ENCODE data around the gene NFKBIA.
"Not testable (repeated sequence)": the region's sequence is repeated elsewhere in the genome, so short reads cannot be mapped to it uniquely, and the experiment has no call there.

The NFKBIA gene

GRCh38 chr14:35404449-35405303, at the start of gene NFKBIA:
Gene NFKBIA (minus strand): TSS chr14:35404749. CDS start chr14:35404644, 105 bp downstream.
- DNase-seq: peak; percentile 77 to 90

DNA sequence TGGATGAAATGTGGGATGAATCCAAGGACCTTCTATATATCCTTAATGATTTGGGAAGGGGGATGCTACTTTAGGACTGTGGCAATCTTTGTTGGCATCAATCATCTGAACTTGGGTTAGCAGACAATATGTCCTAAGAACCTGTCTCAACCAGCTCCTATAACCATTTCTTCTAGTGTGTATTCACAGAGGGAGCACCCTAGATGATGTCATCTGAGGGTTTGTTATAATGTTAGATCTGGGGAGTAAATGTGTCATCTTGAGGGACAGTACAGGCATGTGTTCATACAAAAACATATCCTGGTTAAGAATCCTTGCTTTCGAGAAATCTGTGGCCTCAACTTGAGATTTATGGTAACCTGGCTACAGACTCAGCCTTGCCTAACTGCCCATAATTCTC, 41.9 kb upstream of the NFKBIA start:
- DNase-seq: no peak

DNA sequence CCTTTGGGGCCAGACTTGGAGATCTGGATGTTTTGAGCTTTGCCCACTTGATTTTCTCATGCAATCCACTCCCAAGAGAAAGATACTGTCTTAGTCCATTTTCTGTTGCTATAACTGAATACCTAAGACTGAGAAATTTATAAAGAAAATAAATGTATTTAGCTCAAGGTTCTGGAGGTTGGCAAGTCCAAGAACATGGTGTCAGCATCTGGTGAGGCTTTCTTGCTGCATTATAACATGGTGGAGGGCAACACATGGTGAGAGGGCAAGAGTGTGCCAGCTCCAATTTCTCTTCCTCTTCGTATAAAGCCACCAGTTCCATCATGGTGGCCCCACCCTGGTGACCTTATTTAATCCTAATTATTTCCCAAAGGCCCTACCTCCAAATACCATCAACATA, 39.6 kb upstream of the NFKBIA start:
- DNase-seq: no peak

DNA sequence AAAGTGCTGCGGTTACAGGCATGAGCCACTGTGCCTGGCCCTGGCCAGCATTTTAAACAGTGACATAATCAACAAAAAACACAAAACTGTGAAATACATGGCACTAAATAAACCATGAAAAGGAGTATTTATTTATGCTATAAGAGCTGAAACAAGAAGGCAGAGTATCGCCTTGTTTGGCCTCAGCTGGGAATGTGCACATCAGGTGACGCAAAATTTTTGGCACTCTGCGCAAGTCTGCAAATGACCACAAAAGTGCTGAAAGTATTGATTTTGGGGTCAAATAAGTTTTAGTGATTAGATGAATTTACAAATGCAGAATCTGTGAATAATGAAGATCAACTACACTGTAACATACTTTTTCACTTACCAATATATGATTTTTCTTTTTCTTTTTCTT, 36.6 kb upstream of the NFKBIA start:
- DNase-seq: no peak

DNA sequence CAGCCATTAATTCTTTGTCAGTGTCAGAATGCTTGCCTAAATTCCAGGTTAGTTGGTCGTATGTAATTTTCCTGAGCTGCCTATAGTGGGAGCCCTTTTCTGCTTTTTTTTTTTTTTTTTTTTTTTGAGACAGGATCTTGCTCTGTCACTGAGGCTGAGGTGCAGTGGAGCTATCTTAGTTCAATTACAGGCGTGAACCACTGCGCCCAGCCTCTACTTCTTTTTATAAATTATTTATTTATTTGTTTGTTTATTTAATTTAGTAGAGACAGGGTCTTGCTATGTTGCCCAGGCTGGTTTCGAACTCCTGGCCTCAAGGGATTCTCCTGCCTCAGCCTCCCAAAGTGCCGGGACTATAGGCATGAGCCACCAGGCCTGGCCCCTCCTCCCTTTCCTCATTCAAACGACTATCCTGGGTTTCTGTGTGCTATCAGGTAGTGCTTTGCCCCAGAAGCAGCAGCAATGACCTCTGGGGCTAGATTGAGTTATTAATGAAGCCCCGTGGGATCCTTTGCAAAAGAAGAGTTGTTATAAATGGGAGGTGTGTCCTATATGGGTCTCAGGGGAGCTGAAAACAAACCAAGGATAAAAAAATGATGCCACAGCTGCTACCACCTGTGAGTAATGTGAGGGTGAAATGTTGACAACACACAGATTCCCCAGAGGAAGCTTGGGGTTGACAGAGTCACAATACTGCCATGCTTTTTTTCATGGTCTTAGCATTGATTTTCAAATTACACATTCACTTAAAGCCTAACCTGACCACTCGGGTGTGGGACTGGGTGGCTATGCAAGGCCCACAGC, 34.6 kb upstream of the NFKBIA start:
- DNase-seq: peak in 1 of 2 experiments; percentile 9

GRCh38 chr14:35438492-35438891, 33.9 kb upstream of the NFKBIA start:
- not testable (repeated sequence) for DNase-seq

DNA sequence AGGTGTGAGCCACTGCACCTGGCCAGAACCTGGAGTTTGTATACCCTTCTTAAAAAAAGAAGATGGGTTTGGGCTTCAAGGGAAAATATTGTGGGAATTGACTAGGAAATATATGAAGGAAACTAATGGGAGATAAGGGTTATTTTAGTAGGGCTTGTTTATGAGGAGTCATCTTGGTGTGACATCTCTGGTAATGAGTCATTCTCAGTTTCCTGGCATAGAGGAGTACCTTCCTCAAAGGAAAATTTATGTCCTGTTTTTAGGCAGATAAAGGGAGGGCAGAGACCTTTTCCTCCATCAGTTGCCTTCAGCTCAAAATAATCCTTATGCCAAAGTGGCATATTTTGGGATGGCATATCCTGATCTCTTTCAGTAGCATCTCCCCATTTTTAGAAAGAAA, 30.6 kb upstream of the NFKBIA start:
- no peak for DNase-seq

GRCh38 chr14:35433826-35434225, 29.3 kb upstream of the NFKBIA start:
- no peak for DNase-seq

DNA sequence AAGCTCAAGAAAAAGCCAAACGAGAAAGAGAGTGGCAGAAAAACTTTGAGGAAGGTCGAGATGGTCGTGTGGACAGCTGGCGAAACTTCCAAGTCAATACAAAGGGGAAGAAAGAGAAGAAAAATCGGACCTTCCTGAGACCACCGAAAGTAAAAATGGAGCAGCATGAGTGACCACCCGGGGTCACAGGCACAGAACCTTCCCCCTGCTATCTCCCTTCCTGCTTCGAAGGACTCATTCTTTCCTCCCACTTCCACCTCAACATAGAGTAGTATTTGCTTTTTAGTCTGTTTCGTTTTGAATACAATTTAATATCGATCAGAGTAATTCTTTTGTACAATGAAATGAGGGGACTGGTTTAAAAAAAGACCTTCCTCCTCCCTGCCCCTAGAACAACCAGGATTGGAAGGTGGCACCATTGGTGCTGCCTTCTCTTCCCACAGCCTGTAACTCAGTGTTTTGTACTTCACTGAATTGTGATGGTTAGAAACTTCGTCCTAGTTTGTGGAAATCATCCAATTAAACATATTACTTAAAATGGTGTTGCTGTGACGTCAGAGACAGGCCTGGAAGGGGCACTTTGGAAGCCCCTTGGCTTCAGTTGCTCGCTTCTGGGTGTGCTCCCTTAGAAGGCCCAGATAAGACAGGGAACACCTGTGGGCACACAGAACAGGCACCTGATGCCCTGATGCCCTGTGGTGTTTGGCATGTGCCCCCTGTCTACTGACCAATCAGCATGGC, 26.1 kb upstream of the NFKBIA start:
- no peak for DNase-seq

DNA sequence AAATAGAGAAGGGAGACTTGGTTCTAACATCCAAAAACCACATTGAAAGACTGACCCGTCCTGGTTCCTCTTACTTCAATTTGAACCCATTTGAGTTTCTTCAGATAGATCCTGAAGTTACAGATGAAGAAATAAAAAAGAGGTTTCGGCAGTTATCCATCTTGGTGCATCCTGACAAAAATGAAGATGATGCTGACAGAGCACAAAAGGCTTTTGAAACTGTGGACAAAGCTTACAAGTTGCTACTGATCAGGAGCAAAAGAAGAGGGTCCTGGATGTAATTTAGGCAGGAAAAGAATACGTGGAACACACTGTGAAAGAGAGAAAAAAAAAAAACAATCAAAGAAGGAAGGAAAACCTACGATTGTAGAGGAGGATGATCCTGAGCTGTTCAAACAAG, 25.4 kb upstream of the NFKBIA start:
- DNase-seq: no peak

GRCh38 chr14:35425850-35426249, 21.3 kb upstream of the NFKBIA start:
- no peak for DNase-seq

GRCh38 chr14:35423621-35424020, 19.1 kb upstream of the NFKBIA start:
- DNase-seq: no peak

DNA sequence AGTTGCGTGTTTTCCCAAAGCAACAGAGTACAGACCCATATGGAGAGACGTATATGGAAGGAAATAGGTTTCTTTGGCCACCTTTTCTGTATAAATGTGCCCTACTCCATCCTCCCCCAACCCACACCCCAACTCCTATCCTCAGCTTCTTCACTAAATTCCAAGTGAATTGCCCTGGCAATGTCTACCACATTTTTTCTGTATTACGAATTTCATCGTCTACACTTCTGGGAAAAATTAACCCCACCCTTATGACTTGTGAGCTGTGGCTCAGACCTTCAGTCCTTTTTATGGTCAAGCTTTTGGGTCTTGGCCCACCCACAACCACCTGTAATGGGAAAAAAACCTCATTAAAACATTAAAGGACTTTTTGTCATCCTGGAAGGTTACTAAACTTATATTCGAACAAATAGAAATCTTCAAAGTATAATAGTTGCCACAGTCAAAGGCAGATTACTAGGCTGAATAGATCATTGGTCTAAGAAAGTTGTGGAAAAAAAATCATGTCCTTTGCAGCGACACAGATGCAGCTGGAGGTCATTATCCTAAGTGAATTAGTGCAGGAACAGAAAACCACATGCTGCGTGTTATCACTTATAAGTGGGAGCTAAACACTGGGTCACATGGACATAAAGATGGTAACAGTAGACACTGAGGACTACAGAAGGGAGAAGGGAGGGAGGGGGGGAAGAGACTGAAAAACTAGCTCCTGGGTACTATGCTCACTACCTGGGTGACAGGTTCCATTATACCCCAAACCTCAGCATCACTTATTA, 15.7 kb upstream of the NFKBIA start:
- DNase-seq: no peak

GRCh38 chr14:35419429-35419841, 14.9 kb upstream of the NFKBIA start:
- DNase-seq: no peak

GRCh38 chr14:35418093-35418492, 13.5 kb upstream of the NFKBIA start:
- DNase-seq: no peak

DNA sequence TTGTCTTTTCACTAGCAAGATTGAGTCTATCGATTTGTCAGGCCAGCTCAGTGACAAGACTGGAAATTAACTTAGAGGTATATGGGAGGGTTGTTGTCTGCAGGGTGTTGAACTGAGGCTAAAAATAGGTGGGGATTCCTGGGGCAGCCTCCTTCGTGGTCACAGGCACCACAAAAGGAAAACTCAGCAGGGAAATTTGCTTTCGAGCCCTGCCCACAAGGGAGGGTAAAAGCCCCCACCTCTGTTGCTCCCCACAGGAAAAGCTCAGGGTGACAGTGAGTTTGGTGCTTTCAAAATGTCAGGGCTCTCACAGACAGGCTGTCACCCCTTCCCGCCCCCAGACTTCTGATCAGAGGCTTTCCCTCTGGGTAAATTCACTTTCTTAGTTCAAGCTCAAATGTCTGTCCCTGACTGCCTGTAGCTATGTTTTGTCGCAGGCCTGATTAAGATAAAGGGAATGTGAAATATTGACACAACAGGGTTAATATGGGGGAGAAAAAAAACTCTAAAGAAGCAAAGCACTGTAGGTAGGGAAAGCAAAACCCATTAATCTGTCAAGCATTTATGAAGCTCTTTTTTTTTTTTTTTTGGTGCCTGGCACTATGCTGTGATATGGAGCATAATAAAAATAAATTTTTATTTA, 11.7 kb upstream of the NFKBIA start:
- no peak for DNase-seq

- no peak for DNase-seq
Observed at GRCh38 chr14:35414365-35414764, 9.8 kb upstream of the NFKBIA start.

DNA sequence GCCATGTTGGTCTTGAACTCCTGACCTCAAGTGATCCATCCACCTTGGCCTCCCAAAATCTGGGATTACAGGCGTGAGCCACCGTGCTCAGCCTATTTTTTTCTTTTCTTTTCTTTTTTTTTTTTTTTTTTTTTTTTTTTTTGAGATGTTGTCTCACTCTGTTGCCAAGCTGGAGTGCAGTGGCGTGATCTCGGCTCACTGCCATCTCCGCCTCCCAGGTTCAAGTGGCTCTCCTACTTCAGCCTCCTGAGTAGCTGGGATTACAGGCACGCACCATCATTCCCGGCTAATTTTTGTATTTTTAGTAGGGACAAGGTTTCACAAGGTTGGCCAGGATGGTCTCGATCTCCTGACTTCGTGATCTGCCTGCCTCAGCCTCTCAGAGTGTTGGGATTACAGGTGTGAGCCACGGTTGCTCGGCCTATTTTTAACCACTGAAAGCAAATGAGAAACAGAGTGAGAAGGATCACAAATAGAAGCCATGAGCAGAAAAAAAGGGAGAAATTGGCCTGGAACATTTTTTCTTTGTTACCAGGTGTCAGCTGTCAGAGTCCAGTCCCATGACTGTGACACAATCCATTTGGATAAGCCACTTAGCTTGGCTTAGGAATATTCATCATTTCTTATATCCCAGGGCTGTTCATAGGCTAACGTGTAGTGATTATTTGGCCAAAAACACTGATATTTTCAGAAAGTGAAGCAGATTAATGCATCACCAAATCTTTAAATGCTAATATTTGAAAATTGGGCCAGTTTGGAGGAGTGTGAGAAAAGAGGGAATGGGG, 7.9 kb upstream of the NFKBIA start:
- no peak for DNase-seq

DNA sequence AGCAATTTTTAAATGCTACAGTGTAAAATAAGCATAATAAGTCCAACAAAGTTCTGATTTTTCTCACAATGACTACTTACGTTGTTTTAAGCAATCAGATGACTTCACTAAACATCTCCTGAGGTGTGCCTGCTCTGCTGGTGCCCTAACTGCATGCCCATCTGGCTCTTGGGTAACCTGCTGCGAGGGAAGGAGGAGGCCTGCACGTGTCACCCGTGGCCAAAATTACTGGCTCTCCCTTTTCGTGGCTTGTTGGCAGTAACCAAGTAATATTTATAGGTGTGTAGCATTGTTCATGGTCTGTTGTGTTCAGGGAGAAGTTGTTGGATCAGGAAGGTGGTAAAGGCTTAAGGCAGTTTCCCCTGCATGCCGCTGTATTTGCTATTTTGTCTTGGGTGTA, 6.3 kb upstream of the NFKBIA start:
- DNase-seq: no peak

DNA sequence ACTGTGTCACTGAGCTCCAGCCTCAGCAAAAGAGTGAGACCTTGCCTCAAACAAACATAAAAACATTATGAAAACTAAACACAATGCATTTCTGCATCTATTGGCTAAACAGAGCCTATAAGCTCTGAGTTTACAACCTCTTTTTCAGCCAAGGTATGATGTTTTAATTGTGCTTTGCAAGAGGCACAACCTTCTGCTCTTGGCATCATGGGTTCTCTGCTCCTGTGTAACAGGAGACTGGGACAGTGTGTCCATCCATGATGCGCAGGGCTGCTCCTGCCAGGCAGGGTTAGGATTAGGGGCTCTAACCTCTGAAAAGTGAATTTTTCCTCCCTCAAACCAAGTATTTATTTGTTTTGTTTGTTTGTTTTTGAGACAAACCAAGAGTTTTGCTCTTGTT, 5.0 kb upstream of the NFKBIA start:
- DNase-seq: no peak

- DNase-seq: no peak
Observed at GRCh38 chr14:35408026-35408425, 3.5 kb upstream of the NFKBIA start.

All from SHP77 (cell line).